CD4-positive, alpha-beta T cell treated with Interleukin-21 for 1 hour (primary cell): ENCODE results near the gene MTCL1.

ENCODE experiments used
- DNase-seq: peaks from one replicate; pipeline ENCODE4 v3.0.0-alpha.2; 2020

MTCL1 gene

GRCh38 chr18:8842506-8842905, 137.2 kb downstream of the MTCL1 start:
- no peak for DNase-seq

GRCh38 chr18:8843005-8843404, 137.6 kb downstream of the MTCL1 start:
- DNase-seq: no peak

GRCh38 chr18:8844721-8845148, 139.4 kb downstream of the MTCL1 start:
- no peak for DNase-seq

- DNase-seq: no peak
Measured at GRCh38 chr18:8845506-8845905, 140.2 kb downstream of the MTCL1 start.

- no peak for DNase-seq
Measured at GRCh38 chr18:8847066-8847755, 141.9 kb downstream of the MTCL1 start.

GRCh38 chr18:8847900-8848299, 142.5 kb downstream of the MTCL1 start:
- no peak for DNase-seq

GRCh38 chr18:8848541-8848940, 143.2 kb downstream of the MTCL1 start:
- no peak for DNase-seq

GRCh38 chr18:8849696-8850095, 144.3 kb downstream of the MTCL1 start:
- DNase-seq: no peak

- DNase-seq: no peak
Measured at GRCh38 chr18:8851659-8852058, 146.3 kb downstream of the MTCL1 start.

- no peak for DNase-seq
Measured at GRCh38 chr18:8854550-8854949, 149.2 kb downstream of the MTCL1 start.

- DNase-seq: no peak
Measured at GRCh38 chr18:8854962-8855361, 149.6 kb downstream of the MTCL1 start.

- DNase-seq: no peak
Measured at GRCh38 chr18:8856212-8856611, 150.9 kb downstream of the MTCL1 start.

GRCh38 chr18:8856769-8857393, 151.5 kb downstream of the MTCL1 start:
- no peak for DNase-seq

- DNase-seq: no peak
Measured at GRCh38 chr18:8857806-8858205, 152.4 kb downstream of the MTCL1 start.

GRCh38 chr18:8858888-8859511, 153.6 kb downstream of the MTCL1 start:
- DNase-seq: no peak

GRCh38 chr18:8860845-8861642, 155.7 kb downstream of the MTCL1 start:
- no peak for DNase-seq

GRCh38 chr18:8863427-8863826, 158.1 kb downstream of the MTCL1 start:
- no peak for DNase-seq

- no peak for DNase-seq
Measured at GRCh38 chr18:8865934-8866333, 160.6 kb downstream of the MTCL1 start.

GRCh38 chr18:8866679-8867078, 161.3 kb downstream of the MTCL1 start:
- DNase-seq: no peak

- DNase-seq: no peak
Measured at GRCh38 chr18:8868276-8868675, 162.9 kb downstream of the MTCL1 start.

GRCh38 chr18:8868779-8869415, 163.5 kb downstream of the MTCL1 start:
- DNase-seq: no peak

- no peak for DNase-seq
Measured at GRCh38 chr18:8869696-8870095, 164.3 kb downstream of the MTCL1 start.

GRCh38 chr18:8870528-8870927, 165.2 kb downstream of the MTCL1 start:
- no peak for DNase-seq
